HepG2 (cell line): ENCODE measurements around the gene FKBP10. TPM values are rescaled to one million over a fixed set of nuclear protein-coding genes. Genes with fewer than 3 reads are reported as not detected.

Experiments used
- BRD4 ChIP-seq: sonication (generic); formaldehyde crosslinking; IDR thresholded peaks from 2 replicates; pipeline ENCODE4 v1.4.0; 2020; ENCODE audit warnings: missing genetic modification reagents
- ISL2 ChIP-seq: sonication (generic); formaldehyde crosslinking; IDR thresholded peaks from 2 replicates; pipeline ENCODE4 v1.5.0; 2020; ENCODE audit warnings: missing genetic modification reagents
- KDM1A ChIP-seq: IDR thresholded peaks from 2 replicates; pipeline ENCODE4 v1.6.1; 2016; ENCODE audit warnings: missing compliant biosample characterization
- KDM5A ChIP-seq: fragments of 200-600 bp; sonication (generic); IDR thresholded peaks from 2 replicates; pipeline ENCODE4 v1.7.0; 2018; ENCODE audit warnings: antibody characterized with exemption, mild to moderate bottlenecking, low read length, borderline replicate concordance
- MXD3 ChIP-seq: IDR thresholded peaks from 2 replicates; pipeline ENCODE4 v1.6.1; 2016; ENCODE audit warnings: mild to moderate bottlenecking, missing biosample characterization, missing genetic modification reagents
- MXI1 ChIP-seq: IDR thresholded peaks from 3 replicates; pipeline ENCODE4 v1.6.1; 2012; ENCODE audit warnings: low read depth, low read length, inconsistent platforms, borderline replicate concordance
- NFYB ChIP-seq: sonication (generic); formaldehyde crosslinking; IDR thresholded peaks from 2 replicates; pipeline ENCODE4 v1.4.0; 2020; ENCODE audit warnings: missing genetic modification reagents
- RAD51 ChIP-seq: fragments of 450-650 bp; IDR thresholded peaks from 2 replicates; pipeline ENCODE4 v1.6.1; 2016; ENCODE audit warnings: borderline replicate concordance
- SMAD9 ChIP-seq: sonication (generic); formaldehyde crosslinking; IDR thresholded peaks from 2 replicates; pipeline ENCODE4 v1.5.1; 2020; ENCODE audit warnings: mild to moderate bottlenecking, missing genetic modification reagents
- TCF7 ChIP-seq: sonication (generic); IDR thresholded peaks from 2 replicates; pipeline ENCODE4 v1.6.1; 2016; ENCODE audit warnings: antibody characterized with exemption, low read depth
- ZBTB43 ChIP-seq: sonication (generic); formaldehyde crosslinking; conservative IDR thresholded peaks from 2 replicates; pipeline ENCODE4 v1.4.0; 2020; ENCODE audit warnings: missing genetic modification reagents
- ZC3H4 ChIP-seq: sonication (generic); formaldehyde crosslinking; IDR thresholded peaks from 2 replicates; pipeline ENCODE4 v1.4.0; 2020; ENCODE audit warnings: missing genetic modification reagents, borderline replicate concordance
- ZKSCAN8 ChIP-seq: IDR thresholded peaks from 2 replicates; pipeline ENCODE4 v1.6.1; 2016; ENCODE audit warnings: borderline replicate concordance, missing genetic modification reagents, missing compliant biosample characterization
- ZNF235 ChIP-seq: sonication (generic); formaldehyde crosslinking; IDR thresholded peaks from 2 replicates; pipeline ENCODE4 v1.8.1; 2023; ENCODE audit warnings: mild to moderate bottlenecking, missing genetic modification reagents, borderline replicate concordance
- ZNF639 ChIP-seq: conservative IDR thresholded peaks from 2 replicates; pipeline ENCODE4 v1.6.1; 2018; ENCODE audit warnings: missing genetic modification reagents
- ZNF646 ChIP-seq: sonication (generic); formaldehyde crosslinking; IDR thresholded peaks from 2 replicates; pipeline ENCODE4 v1.9.0; 2021; ENCODE audit warnings: mild to moderate bottlenecking, missing genetic modification reagents
- ZNF776 ChIP-seq: sonication (generic); formaldehyde crosslinking; IDR thresholded peaks from 2 replicates; pipeline ENCODE4 v1.4.0; 2020; ENCODE audit warnings: mild to moderate bottlenecking, missing genetic modification reagents
- ZNF788 ChIP-seq: sonication (generic); formaldehyde crosslinking; IDR thresholded peaks from 2 replicates; pipeline ENCODE4 v1.5.0; 2020; ENCODE audit warnings: mild to moderate bottlenecking, missing genetic modification reagents, borderline replicate concordance
- ZSCAN30 ChIP-seq: sonication (generic); formaldehyde crosslinking; IDR thresholded peaks from 2 replicates; pipeline ENCODE4 v1.5.0; 2020; ENCODE audit warnings: mild to moderate bottlenecking, missing genetic modification reagents
- polyA plus RNA-seq, 8 experiments: library from polyadenylated mRNA; depleted of rRNA in 3 of 8; stranded (reverse) in 7 of 8; unstranded in 1 of 8; fragments of >200 nt; fragmentation: Illumina TruSeq in 4 of 8; extraction: Trizol in 4 of 8; gene quantifications; 2 replicates each; pipeline versions ENCODE4 v1.2.1 to v1.2.3, GENCODE V29; 2011 to 2016; ENCODE audit warnings: low read depth in 4 of 8, missing spikeins in 1 of 8, mixed read lengths in 1 of 8; ENCODE audit not compliant: insufficient read depth in 1 of 8
- total RNA-seq, 5 experiments: library from RNA; depleted of rRNA; stranded (reverse); fragments of >200 nt; fragmentation: Illumina TruSeq; extraction: Trizol; gene quantifications; 2 replicates each; pipeline ENCODE4 v1.2.3, GENCODE V29; 2016; ENCODE audit warnings: low read depth in 1 of 5

The FKBP10 gene
- total and polyA plus RNA-seq, 2 of the 13 experiments (the other 11 are each of a cell fraction or from before 2014, with no cell fraction given): 149 to 573 TPM

GRCh38 chr17:41836550-41837196 is 23.9 kb downstream of the FKBP10 start (continued):
- TF ChIP-seq ZC3H4 (CRISPR knock-in tag) (no peak), ZNF646 (CRISPR knock-in tag) (0 out of 2 replicates have a peak, but pooled peaks have one; percentile 42), ISL2 (CRISPR knock-in tag) (peak; percentile 43; the same call in 1 of the 2 replicates), MXD3 (CRISPR knock-in tag) (0 out of 2 replicates have a peak, but pooled peaks have one; percentile 22), NFYB (CRISPR knock-in tag) (no peak), ZNF788 (CRISPR knock-in tag) (peak; percentile 18; the same call in 1 of the 2 replicates), ZBTB43 (CRISPR knock-in tag) (no peak), KDM1A (CRISPR knock-in tag) (no peak), RAD51 (no peak), ZNF776 (no peak), ZNF639 (no peak), KDM5A (no peak), ZSCAN30 (CRISPR knock-in tag) (no peak), TCF7 (no peak), MXI1 (no peak), ZNF235 (CRISPR knock-in tag) (no peak), SMAD9 (CRISPR knock-in tag) (no peak), BRD4 (CRISPR knock-in tag) (peak; percentile 21; the same call in 1 of the 2 replicates), ZKSCAN8 (CRISPR knock-in tag) (no peak)
